GM23248 (cell line): ENCODE measurements around the gene TCEAL7. TPM values are rescaled to one million over a fixed set of nuclear protein-coding genes. Genes with fewer than 3 reads are reported as not detected.

Source experiments
- DNase-seq: peaks from one replicate; pipeline ENCODE4 v3.0.0-alpha.2; 2015
- H2AFZ ChIP-seq: fragments of 200-600 bp; sonication (generic); 2 replicates; pipeline ENCODE4 v1.6.1; 2016; ENCODE audit warnings: antibody characterized with exemption
- H3F3A ChIP-seq: fragments of 200-600 bp; sonication (generic); 2 replicates; pipeline ENCODE4 v1.6.1; 2016; ENCODE audit warnings: mild to moderate bottlenecking, antibody characterized with exemption, mixed run types; ENCODE audit not compliant: insufficient read depth
- H3K27ac ChIP-seq: fragments of 200-600 bp; sonication (generic); 2 replicates; pipeline ENCODE4 v1.5.1; 2016; ENCODE audit warnings: mild to moderate bottlenecking
- H3K27me3 ChIP-seq: fragments of 200-600 bp; sonication (generic); replicated peaks from 2 replicates; pipeline ENCODE4 v1.6.1; 2016; ENCODE audit warnings: mild to moderate bottlenecking; ENCODE audit not compliant: insufficient read depth
- H3K36me3 ChIP-seq: fragments of 200-600 bp; sonication (generic); 2 replicates; pipeline ENCODE4 v1.6.1; 2016; ENCODE audit warnings: low read depth, mild to moderate bottlenecking
- H3K4me1 ChIP-seq: fragments of 200-600 bp; sonication (generic); 2 replicates; pipeline ENCODE4 v1.6.1; 2016; ENCODE audit warnings: mild to moderate bottlenecking; ENCODE audit not compliant: insufficient read depth
- H3K4me2 ChIP-seq: fragments of 200-600 bp; sonication (generic); one replicate; pipeline ENCODE4 v1.6.1; 2016; ENCODE audit warnings: mild to moderate bottlenecking; ENCODE audit not compliant: unreplicated experiment
- H3K4me3 ChIP-seq: fragments of 200-600 bp; sonication (generic); 2 replicates; pipeline ENCODE4 v1.5.1; 2016; ENCODE audit warnings: mild to moderate bottlenecking
- H3K79me2 ChIP-seq: fragments of 200-600 bp; sonication (generic); 2 replicates; pipeline ENCODE4 v1.6.1; 2016; ENCODE audit warnings: mild to moderate bottlenecking; ENCODE audit not compliant: insufficient read depth
- H3K9ac ChIP-seq: fragments of 200-600 bp; sonication (generic); 2 replicates; pipeline ENCODE4 v1.6.1; 2016; ENCODE audit warnings: mild to moderate bottlenecking
- H3K9me2 ChIP-seq: fragments of 200-600 bp; sonication (generic); 2 replicates; pipeline ENCODE4 v1.6.1; 2016; ENCODE audit warnings: mixed run types, mild to moderate bottlenecking, moderate library complexity; ENCODE audit not compliant: insufficient read depth
- H3K9me3 ChIP-seq: fragments of 200-600 bp; sonication (generic); one replicate; pipeline ENCODE4 v1.6.1; 2017; ENCODE audit warnings: low read depth
- H4K20me1 ChIP-seq: fragments of 200-600 bp; sonication (generic); 2 replicates; pipeline ENCODE4 v1.6.0; 2016; ENCODE audit not compliant: insufficient read depth
- EZH2 ChIP-seq: fragments of 200-600 bp; sonication (generic); IDR thresholded peaks from 2 replicates; pipeline ENCODE4 v1.6.1; 2018; ENCODE audit warnings: antibody characterized with exemption, mild to moderate bottlenecking; ENCODE audit not compliant: insufficient read depth, poor library complexity, severe bottlenecking
- EZH2phosphoT487 ChIP-seq: fragments of 200-600 bp; sonication (generic); IDR thresholded peaks from 2 replicates; pipeline ENCODE4 v1.6.1; 2018; ENCODE audit warnings: antibody characterized with exemption, moderate library complexity, mild to moderate bottlenecking, low read depth; ENCODE audit not compliant: insufficient read depth
- WGBS, 2 experiments: methylation state at CpG; one replicate each; pipeline ENCODE4 v1.1.6; 2015 to 2017; ENCODE audit warnings: low lambda C conversion rate in 2 of 2, low coverage in 1 of 2; ENCODE audit errors: missing lambda C conversion rate in 2 of 2; 5-methylcytosine and 5-hydroxymethylcytosine counted together
- in situ Hi-C: fragments of 300-500 bp; cut with MboI; formaldehyde crosslinking; loops from 2 replicates; pipeline ENCODE4 v1.15.0; 2020
- polyA plus RNA-seq: library from polyadenylated mRNA; unstranded; fragments of >200 nt; fragmentation: Nextera tagmentation; extraction: Ambion mirVana; gene quantifications from 2 replicates; pipeline ENCODE4 v1.2.1, GENCODE V29; 2016
- total RNA-seq: library from RNA; depleted of rRNA; stranded (reverse); fragments of >200 nt; shearing (Covaris generic); gene quantifications from 2 replicates; pipeline ENCODE4 v1.2.3, GENCODE V29; 2014

Gene TCEAL7
- total and polyA plus RNA-seq, 2 experiments from 2014 or later, result 8.0 to 21.9 TPM

- no peaks in the 10 kb centered on the region for H3K9me2 ChIP-seq
- H3K79me2 ChIP-seq, result peaks cover 31% of the 10 kb centered on the region
- no peak overlapping the region for H2AFZ ChIP-seq
- H3K9me3 ChIP-seq, result no peaks in the 10 kb centered on the region
- H3K27ac ChIP-seq, result no peak overlapping the region
- peaks cover 7% of the 10 kb centered on the region for H3K36me3 ChIP-seq
- in situ Hi-C loops, result no loop called here
- peaks cover 4% of the 10 kb centered on the region for H3F3A ChIP-seq
- TF ChIP-seq EZH2 (no peak), EZH2phosphoT487 (no peak)
- H3K4me1 ChIP-seq, result peaks cover 29% of the 10 kb centered on the region
- 96 to 100% methylated on average over 1 to 2 of the region's 2 CpGs for WGBS, 2 experiments
- H3K9ac ChIP-seq, result no peak overlapping the region
- no peak overlapping the region for H3K4me2 ChIP-seq
- H3K4me3 ChIP-seq, result no peak overlapping the region
- no peaks in the 10 kb centered on the region for H3K27me3 ChIP-seq
- H4K20me1 ChIP-seq, result no peaks in the 10 kb centered on the region
- DNase-seq, result no peak
These were observed 30.1 kb downstream of the TCEAL7 start for GRCh38 chrX:103360092-103360491.

GRCh38 chrX:103360916-103361315, 30.9 kb downstream of the TCEAL7 start:
- no peak for DNase-seq
- H4K20me1 ChIP-seq, result no peaks in the 10 kb centered on the region
- TF ChIP-seq EZH2 (no peak), EZH2phosphoT487 (no peak)
- no peak overlapping the region for H3K27ac ChIP-seq
- peaks cover 7% of the 10 kb centered on the region for H3K36me3 ChIP-seq
- no peak overlapping the region for H3K4me2 ChIP-seq
- no peaks in the 10 kb centered on the region for H3K9me3 ChIP-seq
- peaks cover 23% of the 10 kb centered on the region for H3K4me1 ChIP-seq
- peaks cover 24% of the 10 kb centered on the region for H3K79me2 ChIP-seq
- H3K4me3 ChIP-seq, result no peak overlapping the region
- H2AFZ ChIP-seq, result no peak overlapping the region
- no peak overlapping the region for H3K9ac ChIP-seq
- in situ Hi-C loops, result no loop called here
- no peaks in the 10 kb centered on the region for H3K9me2 ChIP-seq
- WGBS, 2 experiments, result 29 to 33% methylated on average over 2 of the region's 2 CpGs
- no peaks in the 10 kb centered on the region for H3K27me3 ChIP-seq
- H3F3A ChIP-seq, result peaks cover 4% of the 10 kb centered on the region

DNA sequence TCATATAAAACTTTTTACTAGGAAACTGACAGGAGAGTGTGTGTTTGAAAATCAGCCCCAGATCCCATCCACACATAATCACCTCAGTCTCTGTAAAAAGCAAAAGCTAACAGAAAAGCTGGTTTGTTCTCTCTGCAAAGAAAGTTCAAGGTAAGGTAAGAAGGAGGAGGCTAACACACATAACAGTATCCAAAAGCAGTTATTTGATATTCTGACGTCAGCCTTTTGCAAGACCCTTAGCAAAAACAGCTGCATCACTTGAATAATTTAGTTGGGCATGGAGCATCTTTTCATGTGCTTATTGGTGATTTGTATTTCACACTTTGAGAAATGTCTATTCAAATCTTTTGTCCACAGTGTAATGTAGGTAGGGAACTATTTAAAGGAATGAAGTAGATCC, 31.8 kb downstream of the TCEAL7 start:
- Histone ChIP-seq H2AFZ (no peak overlapping the region), H3K27ac (peak overlapping the region; percentile 18; the same call in 1 of the 2 replicates), H3K4me2 (no peak overlapping the region), H3K36me3 (peaks cover 7% of the 10 kb centered on the region), H3K9me2 (no peaks in the 10 kb centered on the region), H3K9me3 (no peaks in the 10 kb centered on the region), H3K9ac (no peak overlapping the region), H4K20me1 (no peaks in the 10 kb centered on the region), H3K4me1 (peaks cover 23% of the 10 kb centered on the region), H3F3A (peaks cover 4% of the 10 kb centered on the region), H3K27me3 (no peaks in the 10 kb centered on the region), H3K79me2 (peaks cover 15% of the 10 kb centered on the region), H3K4me3 (no peak overlapping the region)
- TF ChIP-seq EZH2phosphoT487 (no peak), EZH2 (no peak)
- in situ Hi-C loops, result no loop called here
- DNase-seq, result peak; percentile 15
- 7 to 10% methylated on average over 1 of the region's 1 CpG for WGBS, 2 experiments

GRCh38 chrX:103362474-103362873, 32.4 kb downstream of the TCEAL7 start:
- peak; percentile 49 for DNase-seq
- Histone ChIP-seq H2AFZ (no peak overlapping the region), H3K9me2 (no peaks in the 10 kb centered on the region), H3K4me1 (peaks cover 27% of the 10 kb centered on the region), H3K36me3 (peaks cover 7% of the 10 kb centered on the region), H4K20me1 (no peaks in the 10 kb centered on the region), H3K27ac (peak overlapping the region; percentile 18; the same call in 1 of the 2 replicates), H3K27me3 (no peaks in the 10 kb centered on the region), H3F3A (peaks cover 4% of the 10 kb centered on the region), H3K9me3 (no peaks in the 10 kb centered on the region), H3K9ac (no peak overlapping the region), H3K4me3 (peak overlapping the region; percentile 35; the same call in 1 of the 2 replicates), H3K79me2 (peaks cover 9% of the 10 kb centered on the region), H3K4me2 (peak overlapping the region; percentile 65)
- 0% methylated on average over 1 of the region's 1 CpG for WGBS, 2 experiments
- TF ChIP-seq EZH2, result no peak
- in situ Hi-C loops, result no loop called here

DNA sequence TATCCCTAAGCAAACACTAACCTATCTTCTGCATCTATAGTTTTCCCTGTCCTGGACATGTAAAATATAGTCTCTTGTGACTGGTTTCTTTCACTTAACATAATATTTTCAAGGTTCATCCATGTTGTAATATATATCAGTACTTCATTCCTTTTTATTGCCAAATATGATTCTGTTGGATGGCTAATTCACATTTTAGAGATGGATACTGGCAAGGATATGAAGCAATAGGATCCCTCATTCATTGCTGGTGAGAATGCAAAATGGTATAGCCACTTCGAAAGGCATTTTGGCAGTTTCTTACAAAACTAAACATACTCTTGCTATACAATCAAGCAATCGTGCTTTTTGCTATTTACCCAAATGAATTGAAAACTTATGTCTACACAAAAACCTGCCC, 33.0 kb downstream of the TCEAL7 start:
- Histone ChIP-seq H3K4me1 (peaks cover 31% of the 10 kb centered on the region), H3K9me3 (no peaks in the 10 kb centered on the region), H3F3A (peaks cover 1% of the 10 kb centered on the region), H3K4me2 (no peak overlapping the region), H3K27me3 (no peaks in the 10 kb centered on the region), H3K27ac (no peak overlapping the region), H3K4me3 (no peak overlapping the region), H3K79me2 (peaks cover 3% of the 10 kb centered on the region; the same call in 1 of the 2 replicates), H3K9me2 (no peaks in the 10 kb centered on the region), H4K20me1 (no peaks in the 10 kb centered on the region), H3K9ac (no peak overlapping the region), H2AFZ (no peak overlapping the region), H3K36me3 (peaks cover 2% of the 10 kb centered on the region)
- in situ Hi-C loops, result no loop called here
- WGBS, 2 experiments, result 100% methylated on average over 2 of the region's 2 CpGs
- DNase-seq, result no peak
- TF ChIP-seq EZH2 (no peak), EZH2phosphoT487 (no peak)
